HCT116 (cell line): ENCODE results near the gene PIGA. TPM values are rescaled to one million over a fixed set of nuclear protein-coding genes. Genes with fewer than 3 reads are reported as not detected.
"Not testable (repeated sequence)": the region's sequence is repeated elsewhere in the genome, so short reads cannot be mapped to it uniquely, and the experiment has no call there.

Experiments
- ATAC-seq: fragments of 200-7000 bp; cut with Tn5 transposase; 2 replicates; pipeline ENCODE4 v1.9.1; 2020; ENCODE audit warnings: mild to moderate bottlenecking, moderate library complexity
- BruUV-seq: library from RNA; stranded (reverse); fragments of 400-500 nt; replicated peaks from 2 replicates; lab custom pipeline; 2021; lab: Mats Ljungman, UMichigan
- CTCF ChIA-PET: fragments of 300-600 bp; sonication (Branson Sonifier 250); formaldehyde crosslinking; loops from one replicate; lab custom pipeline; 2021; ENCODE audit warnings: antibody characterized with exemption; lab: Charles Lee
- POLR2A ChIA-PET: fragments of 300-600, 350-600 bp; sonication (Branson Sonifier 250); formaldehyde crosslinking; loops from one replicate; lab custom pipeline; 2021; ENCODE audit warnings: antibody characterized with exemption; lab: Charles Lee
- RAD21 ChIA-PET, 2 experiments: fragments of 300-600 bp; sonication (Branson Sonifier 250); formaldehyde crosslinking; loops; one replicate each; lab custom pipeline; 2023; ENCODE audit warnings: low total read pairs in 2 of 2; ENCODE audit not compliant: uncharacterized antibody in 2 of 2, unreplicated experiment in 2 of 2, low non-redundant PET in 1 of 2; lab: Charles Lee
- DNase-seq: peaks from one replicate; pipeline ENCODE4 v3.0.0-alpha.2; 2010; ENCODE audit warnings: low read depth, low spot score
- H2AFZ ChIP-seq: fragments of 200-600 bp; shearing (Covaris generic), sonication (generic); 2 replicates; pipeline ENCODE4 v1.6.1; 2017; ENCODE audit warnings: low read depth, mixed run types, mixed read lengths, antibody characterized with exemption, low read length; ENCODE audit not compliant: poor library complexity, severe bottlenecking
- H3K27ac ChIP-seq: 2 replicates; pipeline ENCODE4 v1.5.1; 2012; ENCODE audit warnings: low read depth, low read length
- H3K27me3 ChIP-seq: fragments of 200-600 bp; sonication (generic); 2 replicates; pipeline ENCODE4 v1.6.1; 2016; ENCODE audit warnings: mixed run types, low read length, mixed read lengths; ENCODE audit not compliant: insufficient read depth
- H3K36me3 ChIP-seq, 2 experiments: fragments of 200-500 bp in 1 of 2; fragments of 200-600 bp in 1 of 2; sonication (Bioruptor generic) in 1 of 2; sonication (generic) in 1 of 2; 2 replicates each; pipeline versions ENCODE4 v1.5.1 to v1.6.1; 2014 to 2016; ENCODE audit warnings: low read length in 2 of 2, inconsistent platforms in 1 of 2, mixed read lengths in 1 of 2, mixed run types in 1 of 2; ENCODE audit not compliant: insufficient read depth in 2 of 2, control insufficient read depth in 1 of 2
- H3K4me1 ChIP-seq, 2 experiments: fragments of 200-600 bp in 1 of 2; sonication (generic) in 1 of 2; 2 replicates each; pipeline versions ENCODE4 v1.5.1 to v1.6.1; 2012 to 2017; ENCODE audit warnings: low read length in 2 of 2, inconsistent platforms in 1 of 2, mild to moderate bottlenecking in 1 of 2, mixed read lengths in 1 of 2, mixed run types in 1 of 2, moderate library complexity in 1 of 2; ENCODE audit not compliant: insufficient read depth in 2 of 2, control insufficient read depth in 1 of 2
- H3K4me2 ChIP-seq: fragments of 200-600 bp; sonication (generic); 2 replicates; pipeline ENCODE4 v1.6.1; 2017; ENCODE audit warnings: mixed run types, low read length, mixed read lengths
- H3K4me3 ChIP-seq, 2 experiments: fragments of 200-600 bp in 1 of 2; sonication (generic) in 1 of 2; replicated peaks in 1 of 2; 2 replicates each; pipeline ENCODE4 v1.5.1; 2011 to 2016; ENCODE audit warnings: low read length in 2 of 2, control low read depth in 1 of 2, low read depth in 1 of 2, mild to moderate bottlenecking in 1 of 2, mixed read lengths in 1 of 2, mixed run types in 1 of 2
- H3K79me2 ChIP-seq: fragments of 200-600 bp; sonication (generic); 2 replicates; pipeline ENCODE4 v1.6.1; 2017; ENCODE audit warnings: mild to moderate bottlenecking, mixed run types, low read length, moderate library complexity, mixed read lengths; ENCODE audit not compliant: insufficient read depth
- H3K9ac ChIP-seq: fragments of 200-600 bp; sonication (generic); 2 replicates; pipeline ENCODE4 v1.6.1; 2016; ENCODE audit warnings: low read length, mixed read lengths
- H3K9me2 ChIP-seq: fragments of 200-600 bp; sonication (generic), shearing (Covaris generic); 2 replicates; pipeline ENCODE4 v1.6.1; 2017; ENCODE audit warnings: mixed run types, mild to moderate bottlenecking, moderate library complexity; ENCODE audit not compliant: insufficient read depth
- H3K9me3 ChIP-seq, 2 experiments: fragments of 200-500 bp in 1 of 2; fragments of 200-600 bp in 1 of 2; sonication (Bioruptor generic) in 1 of 2; sonication (generic) in 1 of 2; 2 replicates each; pipeline ENCODE4 v1.6.1; 2014 to 2017; ENCODE audit warnings: low read length in 2 of 2, mixed read lengths in 2 of 2, inconsistent platforms in 1 of 2, low read depth in 1 of 2, mild to moderate bottlenecking in 1 of 2, mixed run types in 1 of 2, moderate library complexity in 1 of 2; ENCODE audit not compliant: control insufficient read depth in 1 of 2, insufficient read depth in 1 of 2
- H4K20me1 ChIP-seq: fragments of 200-600 bp; sonication (generic), shearing (Covaris generic); 2 replicates; pipeline ENCODE4 v1.6.1; 2017; ENCODE audit warnings: mixed run types, mild to moderate bottlenecking, moderate library complexity; ENCODE audit not compliant: insufficient read depth
- JUND ChIP-seq: IDR thresholded peaks from 2 replicates; pipeline ENCODE4 v1.6.1; 2012
- MAX ChIP-seq: IDR thresholded peaks from 2 replicates; pipeline ENCODE4 v1.6.1; 2012
- REST ChIP-seq: IDR thresholded peaks from 2 replicates; pipeline ENCODE4 v1.6.1; 2012; ENCODE audit warnings: low read depth
- SIN3A ChIP-seq: IDR thresholded peaks from 2 replicates; pipeline ENCODE4 v1.6.1; 2012; ENCODE audit warnings: low read depth
- ZFX ChIP-seq: fragments of 450-650 bp; IDR thresholded peaks from 2 replicates; pipeline ENCODE4 v1.6.1; 2017
- intact Hi-C: fragments of 100-400 bp; cut with micrococcal nuclease; formaldehyde crosslinking; loops from 2 replicates; pipeline ENCODE4 v1.10.0; 2022
- total RNA-seq: library from RNA; stranded (reverse); gene quantifications from one replicate; pipeline ENCODE4 v1.2.1, GENCODE V29; 2021; ENCODE audit not compliant: unreplicated experiment

The PIGA gene
- total RNA-seq, 1 experiment from 2014 or later: 12.7 TPM

DNA sequence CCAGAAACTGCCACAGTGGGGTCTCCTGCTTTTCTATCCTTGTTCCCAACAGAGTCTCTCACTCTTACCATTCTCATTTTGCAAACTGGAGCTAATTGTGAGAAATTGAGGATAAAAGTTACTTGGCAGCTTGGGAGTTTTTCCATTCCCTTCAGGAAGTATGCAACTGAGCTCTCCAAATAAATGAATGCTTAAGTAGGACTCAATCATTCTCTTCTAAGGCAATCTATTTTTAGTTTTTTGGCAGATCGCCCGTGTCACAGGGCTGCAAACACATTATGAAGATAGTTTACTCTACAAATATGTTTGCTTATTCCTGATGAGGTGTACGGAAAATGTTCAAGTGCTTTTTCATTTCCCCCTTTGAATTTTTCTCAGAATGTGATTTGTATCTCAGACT, 25.2 kb downstream of the PIGA start:
- H4K20me1 ChIP-seq: no peaks in the 10 kb centered on the region
- H3K9ac ChIP-seq: no peak overlapping the region
- intact Hi-C loops: no loop called here
- no peaks in the 10 kb centered on the region for H3K9me3 ChIP-seq
- H3K4me1 ChIP-seq: no peaks in the 10 kb centered on the region
- no peak for TF ChIP-seq REST
- no peak for TF ChIP-seq JUND
- no peak for TF ChIP-seq MAX
- TF ChIP-seq ZFX: no peak
- no peak for TF ChIP-seq SIN3A
- DNase-seq (no peak), ATAC-seq (no peak)
- no peak overlapping the region for H3K4me3 ChIP-seq
- H3K27ac ChIP-seq: no peak overlapping the region
- ChIA-PET CTCF (interaction anchor here (0.7 kb wide), 1 partner anchor 10 kb away, joined by 4 read pairs; no protein-coding TSS in a partner anchor), POLR2A (no interaction called here), RAD21 (interaction anchor here in 1 of 2 experiments (0.8 kb wide), 1 partner anchor 10 kb away, joined by 5 read pairs; no protein-coding TSS in a partner anchor)
- no peak overlapping the region for H3K4me2 ChIP-seq
- H2AFZ ChIP-seq: no peak overlapping the region
- H3K36me3 ChIP-seq: no peaks in the 10 kb centered on the region
- H3K27me3 ChIP-seq: no peaks in the 10 kb centered on the region
- BruUV-seq: no TSS peak
- no peaks in the 10 kb centered on the region for H3K79me2 ChIP-seq
- no peaks in the 10 kb centered on the region for H3K9me2 ChIP-seq

DNA sequence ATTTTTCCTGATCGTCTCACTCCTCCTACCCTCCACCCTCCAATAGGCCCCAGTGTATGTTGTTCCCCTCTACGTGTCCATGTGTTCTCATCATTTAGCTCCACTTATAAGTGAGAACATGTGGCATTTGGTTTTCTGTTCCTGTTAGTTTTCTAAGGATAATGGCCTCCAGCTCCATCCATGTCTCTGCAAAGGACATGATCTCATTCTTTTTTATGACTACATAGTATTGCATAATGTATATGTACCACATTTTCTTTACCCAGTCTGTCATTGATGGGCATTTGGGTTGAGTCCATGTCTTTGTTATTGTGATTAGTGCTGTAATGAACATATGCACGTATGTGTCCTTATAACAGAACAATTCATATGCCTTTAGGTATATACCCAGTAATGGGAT, 29.4 kb downstream of the PIGA start:
- POLR2A ChIA-PET, H3K79me2 ChIP-seq, ATAC-seq, H3K27ac ChIP-seq, DNase-seq, RAD21 ChIA-PET, BruUV-seq, H3K36me3 ChIP-seq, H3K9me3 ChIP-seq, H4K20me1 ChIP-seq, H3K4me1 ChIP-seq, H3K4me3 ChIP-seq, H3K27me3 ChIP-seq, CTCF ChIA-PET, H2AFZ ChIP-seq, H3K4me2 ChIP-seq, H3K9me2 ChIP-seq, intact Hi-C loops, H3K9ac ChIP-seq: not testable (repeated sequence)
